Cortex of kidney (tissue), 1 donor: Measurements from ENCODE around the gene ZNF423.
"Not testable (repeated sequence)": the region's sequence is repeated elsewhere in the genome, so short reads cannot be mapped to it uniquely, and the experiment has no call there.

ENCODE experiments used
- DNase-seq: peaks from one replicate; lab custom pipeline; 2025; lab: John Stamatoyannopoulos, UW

Gene ZNF423

DNA sequence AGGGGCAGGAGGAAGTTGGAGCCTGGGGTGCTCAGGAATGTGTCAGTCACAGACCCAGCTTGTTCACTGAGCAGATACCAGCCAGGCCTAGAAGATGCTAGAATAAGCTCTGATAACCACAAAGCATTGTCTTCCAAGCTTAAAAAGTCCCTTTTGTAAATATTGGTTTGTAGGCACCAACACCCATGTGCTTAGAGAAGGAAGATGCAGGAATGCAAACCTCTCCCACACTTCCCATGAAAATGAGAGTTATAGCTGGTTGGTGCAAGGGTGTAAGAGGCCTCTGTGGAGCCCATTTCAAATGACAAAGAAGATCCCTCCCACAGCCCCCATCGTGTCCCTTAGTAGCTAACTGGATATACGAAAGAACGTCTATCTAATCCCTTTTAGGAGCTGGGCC lies 272.0 kb downstream of the ZNF423 start:
- DNase-seq: no peak

DNA sequence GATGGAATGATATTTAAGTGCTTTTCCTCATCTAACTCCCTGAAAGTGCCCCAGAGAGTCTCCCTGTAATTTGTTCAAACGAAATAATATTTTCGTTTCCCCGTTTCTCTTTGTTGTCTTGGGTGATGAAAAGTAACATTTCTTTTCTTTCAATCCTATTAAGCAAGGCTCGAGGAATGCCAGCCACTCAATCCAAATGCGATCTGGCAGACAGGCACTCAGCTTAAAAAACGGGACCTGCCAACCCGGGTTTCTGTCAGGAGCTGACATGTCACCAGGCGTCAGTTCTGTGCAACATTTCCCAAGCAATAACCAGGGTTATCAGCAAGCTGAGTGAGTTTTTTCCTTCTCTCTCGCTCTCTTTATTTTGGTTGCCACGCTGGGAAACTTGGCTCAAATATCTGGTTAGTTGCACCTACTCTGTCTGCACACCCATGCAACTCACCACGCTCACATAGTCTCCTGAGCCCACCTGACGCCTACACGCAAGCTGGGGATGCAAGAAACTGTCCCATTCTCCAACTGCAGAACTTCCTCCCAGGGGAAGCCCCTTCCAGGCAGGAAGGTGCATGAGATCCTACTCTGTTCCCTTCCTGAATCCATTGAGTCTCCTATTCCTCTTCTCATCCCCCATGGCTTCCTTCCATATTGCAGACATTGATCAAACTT lies 274.1 kb downstream of the ZNF423 start:
- no peak for DNase-seq

DNA sequence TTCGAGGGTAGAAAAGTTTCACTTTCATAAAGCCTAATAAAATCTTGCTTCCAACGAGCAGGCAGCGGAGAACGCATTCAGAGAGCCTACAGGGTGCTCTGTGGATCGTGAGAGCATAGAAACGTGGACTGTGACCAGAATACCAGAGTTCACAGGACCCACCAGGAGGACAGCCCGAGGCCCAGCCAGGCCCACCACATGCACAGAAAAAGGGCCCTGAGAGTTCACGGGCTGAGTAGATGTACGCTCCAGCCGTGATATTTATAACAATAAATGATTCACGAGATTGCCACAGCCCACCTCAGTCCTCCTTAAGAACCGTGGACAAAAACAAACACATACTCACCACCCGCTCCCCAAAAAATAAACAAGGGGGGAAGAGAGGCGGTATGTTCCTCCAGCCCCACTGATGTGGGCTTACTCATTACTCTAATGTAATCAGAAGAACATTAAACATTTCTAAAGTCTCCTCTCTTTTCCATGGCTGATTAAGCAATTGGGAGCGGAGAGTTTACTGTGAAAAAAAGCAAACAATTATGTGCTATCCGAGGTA lies 275.1 kb downstream of the ZNF423 start:
- no peak for DNase-seq

DNA sequence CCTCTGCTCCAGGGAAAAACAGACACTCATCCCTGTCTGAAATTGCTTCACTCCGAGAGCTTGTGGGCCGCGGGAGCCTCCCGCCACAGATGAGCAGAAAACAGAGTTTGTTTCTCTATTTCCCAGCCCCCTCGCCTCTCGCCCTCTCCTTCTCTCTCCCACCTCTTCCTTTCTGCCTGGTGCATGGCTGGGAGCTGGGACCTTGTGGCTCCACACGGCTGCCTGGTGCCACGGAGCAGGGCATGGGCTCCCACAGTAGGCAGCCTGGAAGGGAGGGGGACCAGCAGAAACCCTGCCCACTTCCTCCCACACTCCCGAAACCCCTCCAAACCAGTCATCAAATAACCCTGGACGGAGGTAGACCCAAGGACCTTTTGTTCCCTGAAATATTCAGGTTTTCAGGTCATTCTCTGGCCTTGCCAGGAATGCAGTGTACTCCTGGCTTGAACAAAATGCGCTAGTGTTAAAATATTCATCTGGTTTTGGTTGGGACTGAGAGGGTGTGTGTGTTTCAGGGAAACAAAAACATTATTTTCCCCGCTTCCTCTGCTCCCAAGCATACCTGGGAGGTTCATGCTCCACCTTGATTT lies 277.4 kb downstream of the ZNF423 start:
- DNase-seq: no peak

- DNase-seq: no peak
Measured at GRCh38 chr16:49578018-49578417, 277.9 kb downstream of the ZNF423 start.

GRCh38 chr16:49576941-49577340 lies 279.0 kb downstream of the ZNF423 start:
- no peak for DNase-seq

- DNase-seq: no peak
Measured at GRCh38 chr16:49576173-49576494, 279.8 kb downstream of the ZNF423 start.

DNA sequence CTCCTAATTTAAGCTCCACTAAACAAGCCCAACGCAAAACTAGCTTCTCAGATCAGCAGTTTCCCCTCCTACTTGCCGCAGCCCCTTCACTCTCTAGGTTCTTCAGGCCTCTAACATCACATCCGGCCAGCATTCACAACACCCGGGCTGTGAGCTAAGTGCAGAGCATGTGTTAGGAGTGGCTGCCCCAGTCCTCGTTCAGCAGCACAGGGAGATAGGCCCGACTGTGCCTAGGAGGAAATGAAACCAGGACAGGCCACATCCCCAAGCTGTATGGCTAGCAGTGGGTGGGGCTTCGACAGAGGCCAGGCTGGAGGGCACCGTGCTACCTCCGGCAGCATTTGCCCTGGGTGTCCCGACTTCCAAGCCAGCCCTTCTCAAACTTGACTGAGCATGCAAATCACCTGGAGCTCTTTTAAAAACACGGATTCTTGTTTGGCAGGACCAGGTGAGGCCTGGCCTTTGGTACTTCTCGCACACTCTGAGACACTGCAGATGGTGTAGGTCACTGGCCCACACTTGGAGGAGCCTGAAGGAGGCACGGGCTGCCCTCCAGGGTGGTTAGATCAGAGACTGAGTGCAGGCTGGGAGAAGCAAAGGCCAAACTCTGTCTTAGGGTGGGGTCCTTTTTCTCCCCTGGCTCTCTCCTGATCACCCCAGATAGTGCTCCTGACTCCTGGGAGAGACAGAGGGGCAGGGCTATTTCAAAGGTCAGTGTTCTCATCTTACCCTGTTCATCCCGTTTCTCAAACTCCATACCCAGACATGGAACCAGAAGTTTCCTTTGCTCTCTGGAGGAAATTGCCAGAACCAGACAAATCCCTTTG lies 280.4 kb downstream of the ZNF423 start:
- no peak for DNase-seq

- DNase-seq: no peak
Measured at GRCh38 chr16:49574826-49575225, 281.1 kb downstream of the ZNF423 start.

- DNase-seq: no peak
Measured at GRCh38 chr16:49567950-49568349, 288.0 kb downstream of the ZNF423 start.

- DNase-seq: no peak
Measured at GRCh38 chr16:49566432-49566831, 289.5 kb downstream of the ZNF423 start.

DNA sequence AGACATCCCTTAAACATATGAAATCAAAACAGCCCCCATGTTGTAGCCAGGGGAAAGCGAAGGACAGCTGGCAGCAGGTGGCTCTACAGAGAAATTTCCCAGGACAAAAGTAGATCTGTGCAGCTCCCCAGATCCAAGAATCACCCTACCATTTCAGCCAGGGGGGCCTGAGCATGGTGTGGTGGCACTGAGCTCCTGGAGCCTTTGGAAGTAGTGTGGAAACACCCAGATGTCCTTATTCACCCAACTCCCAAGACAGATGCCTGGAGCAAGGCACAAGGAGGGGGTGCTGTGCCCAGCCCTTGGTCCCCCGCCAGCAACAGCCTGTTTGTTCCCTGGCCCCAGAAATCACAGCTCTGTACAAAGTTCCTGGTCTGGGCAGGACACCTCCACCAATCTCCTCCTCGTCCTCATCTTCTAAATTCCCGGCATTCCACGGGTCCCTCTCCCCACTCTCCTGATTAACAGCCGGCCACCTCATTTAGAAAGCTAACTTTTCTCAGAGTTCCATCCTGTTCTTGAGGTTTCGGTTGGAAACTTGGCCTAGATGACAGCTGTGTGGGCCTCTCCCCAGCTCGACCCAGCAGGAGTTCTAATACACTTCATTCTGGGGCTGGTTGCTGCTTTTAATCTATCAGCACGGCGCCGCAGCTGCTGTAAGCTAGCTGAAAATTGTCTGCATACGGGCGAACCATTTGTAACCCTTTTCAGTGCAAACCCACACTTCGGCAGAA lies 291.2 kb downstream of the ZNF423 start:
- no peak for DNase-seq

DNA sequence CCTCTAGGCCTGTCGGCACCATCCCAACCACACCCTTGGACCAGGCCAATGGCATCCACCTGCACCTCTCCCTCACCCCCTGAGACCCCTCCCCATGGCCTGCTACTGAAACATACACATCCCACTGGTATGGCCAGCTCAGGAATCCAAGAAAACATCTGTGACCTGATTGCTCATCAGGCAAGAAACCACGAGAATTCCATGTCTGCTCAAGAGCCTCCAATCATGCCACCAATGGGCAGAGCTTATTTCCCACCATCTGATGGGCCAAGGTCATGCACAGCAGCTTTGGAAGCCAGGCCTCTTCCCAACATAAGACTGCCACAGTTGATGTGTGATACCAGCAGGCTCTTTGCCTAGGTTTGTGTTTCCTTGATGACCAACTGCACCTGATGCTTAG lies 292.2 kb downstream of the ZNF423 start:
- no peak for DNase-seq

GRCh38 chr16:49562894-49563293 lies 293.0 kb downstream of the ZNF423 start:
- not testable (repeated sequence) for DNase-seq

DNA sequence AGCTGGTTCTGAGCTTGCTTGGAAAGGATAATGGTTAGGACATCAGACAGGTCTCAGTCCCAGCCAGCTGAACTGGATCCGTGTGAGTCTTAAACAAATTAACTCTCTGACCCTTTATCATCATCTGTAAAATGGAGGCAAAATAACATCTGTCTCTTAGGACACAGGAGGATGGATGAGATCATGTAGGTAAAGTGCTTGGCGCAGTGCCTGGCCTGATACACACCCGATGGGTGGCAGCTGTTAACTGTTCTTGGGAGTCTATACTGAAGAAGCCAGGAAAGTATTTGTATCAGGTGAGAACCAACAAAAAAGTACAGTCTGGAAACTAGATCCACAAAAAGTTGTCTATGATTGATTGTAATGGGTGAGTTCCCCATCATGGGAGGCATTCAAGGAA lies 293.7 kb downstream of the ZNF423 start:
- DNase-seq: no peak

DNA sequence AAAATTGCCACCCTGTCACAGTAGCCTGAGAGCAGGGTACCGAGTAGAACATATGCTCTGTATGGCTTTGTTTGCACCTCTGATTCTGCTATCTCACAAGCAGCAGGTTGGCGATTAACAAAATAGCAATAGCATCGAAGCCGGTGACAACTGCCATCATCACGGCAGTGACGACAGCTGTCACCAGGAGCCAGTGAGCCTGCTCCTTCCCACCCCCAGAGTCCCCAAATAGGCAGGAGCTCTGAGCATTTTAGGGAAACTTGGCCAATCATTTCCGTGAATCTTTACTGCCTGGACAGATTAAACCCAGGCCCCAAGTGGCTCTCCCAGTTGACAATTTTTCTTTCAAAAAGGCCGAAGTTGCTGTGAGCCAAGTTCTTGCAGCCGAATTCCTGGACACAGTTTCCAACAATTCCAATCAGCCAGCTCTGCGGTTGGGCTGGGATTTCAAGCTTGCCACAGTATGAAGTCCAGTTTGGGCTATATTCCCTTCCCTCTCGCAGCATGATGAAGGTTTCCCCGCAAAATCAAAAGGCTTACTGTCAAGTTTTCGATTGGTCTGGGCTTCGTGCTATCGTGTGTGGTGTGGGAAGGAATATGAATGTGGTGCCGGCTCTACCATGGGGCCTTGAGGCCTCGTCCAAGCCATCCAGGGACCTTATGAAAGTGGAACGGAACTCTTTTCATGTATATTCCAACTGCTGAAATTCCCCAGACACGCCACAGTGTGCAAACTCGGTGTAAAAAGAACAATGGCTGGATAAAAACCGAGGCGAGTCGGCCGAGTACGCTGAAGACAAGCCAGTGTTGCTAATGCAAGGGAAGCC lies 295.7 kb downstream of the ZNF423 start:
- no peak for DNase-seq

DNA sequence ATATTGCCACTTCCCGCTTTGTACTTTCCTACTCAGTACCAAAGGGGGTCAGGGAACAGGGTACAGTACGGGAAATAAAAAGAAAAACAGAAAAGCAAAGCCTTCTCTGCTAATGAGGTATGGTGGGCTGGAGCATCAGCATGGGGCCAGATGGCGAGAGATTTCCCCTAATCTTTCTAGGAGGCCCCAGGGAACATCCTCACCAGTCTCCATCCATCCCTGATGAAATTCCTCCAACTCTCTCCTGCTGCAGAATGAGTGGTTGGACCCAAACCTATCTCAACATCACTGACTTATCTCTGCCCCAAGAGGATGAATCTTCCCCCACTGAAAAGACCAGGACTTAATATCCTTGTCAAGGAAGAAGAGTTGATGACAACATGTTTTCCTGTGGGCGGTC lies 296.7 kb downstream of the ZNF423 start:
- no peak for DNase-seq

- DNase-seq: no peak
Measured at GRCh38 chr16:49558451-49558850, 297.5 kb downstream of the ZNF423 start.

- DNase-seq: no peak
Measured at GRCh38 chr16:49556606-49557446, 299.1 kb downstream of the ZNF423 start.

- DNase-seq: no peak
Measured at GRCh38 chr16:49556249-49556605, 299.7 kb downstream of the ZNF423 start.

GRCh38 chr16:49554681-49555080 lies 301.2 kb downstream of the ZNF423 start:
- DNase-seq: no peak
